H1 (cell line): ENCODE results near the gene KAT8. TPM values are rescaled to one million over a fixed set of nuclear protein-coding genes. Genes with fewer than 3 reads are reported as not detected.
A peak's percentile ranks its signal among the peaks of the same experiment; 100 is the strongest.

Source experiments
- CTCF ChIA-PET: fragments of 300-600 bp; sonication (Branson Sonifier 250); formaldehyde crosslinking; loops from one replicate; lab custom pipeline; 2021; ENCODE audit not compliant: partially characterized antibody; lab: Charles Lee
- POLR2A ChIA-PET: fragments of 300-600 bp; sonication (Branson Sonifier 250); formaldehyde crosslinking; loops from one replicate; lab custom pipeline; 2021; ENCODE audit warnings: inconsistent platforms; ENCODE audit not compliant: partially characterized antibody; lab: Charles Lee
- DNase-seq, 2 experiments: peaks; one replicate each; pipeline versions ENCODE4 v3.0.0 to v3.0.0-alpha.2; 2010 to 2022; ENCODE audit warnings: low spot score in 2 of 2, low read depth in 1 of 2, mixed read lengths in 1 of 2
- FAIRE-seq: peaks from 2 replicates; lab custom pipeline; 2011; peaks lifted over from hg19 to GRCh38; lab: Jason Lieb, UNC
- H2AFZ ChIP-seq: 2 replicates; pipeline ENCODE4 v1.8.1; 2012; ENCODE audit warnings: low read length, inconsistent platforms
- H2AK5ac ChIP-seq: 2 replicates; pipeline ENCODE4 v1.6.1; 2013; ENCODE audit warnings: low read depth, low read length
- H2BK120ac ChIP-seq: replicated peaks from 2 replicates; pipeline ENCODE3; 2013; ENCODE audit warnings: low read depth, low read length, inconsistent platforms
- H2BK12ac ChIP-seq: 2 replicates; pipeline ENCODE4 v1.6.1; 2013; ENCODE audit warnings: low read depth, low read length
- H2BK15ac ChIP-seq: 2 replicates; pipeline ENCODE4 v1.6.1; 2013; ENCODE audit warnings: low read length
- H2BK20ac ChIP-seq: 2 replicates; pipeline ENCODE4 v1.6.1; 2013; ENCODE audit warnings: low read length
- H2BK5ac ChIP-seq: 2 replicates; pipeline ENCODE4 v1.6.1; 2013; ENCODE audit warnings: low read depth, low read length
- H3K14ac ChIP-seq: 2 replicates; pipeline ENCODE4 v1.6.1; 2013; ENCODE audit warnings: inconsistent platforms; ENCODE audit not compliant: insufficient read length
- H3K18ac ChIP-seq: 2 replicates; pipeline ENCODE4 v1.6.1; 2013; ENCODE audit warnings: low read length; ENCODE audit errors: extremely low read depth
- H3K23ac ChIP-seq: 2 replicates; pipeline ENCODE4 v1.6.1; 2013; ENCODE audit warnings: inconsistent platforms; ENCODE audit not compliant: insufficient read length
- H3K23me2 ChIP-seq: 2 replicates; pipeline ENCODE4 v1.6.1; 2013; ENCODE audit warnings: low read depth, low read length
- H3K27ac ChIP-seq: 2 replicates; pipeline ENCODE4 v1.6.1; 2011; ENCODE audit warnings: low read depth, low read length, inconsistent platforms
- H3K27me3 ChIP-seq, 4 experiments: replicated peaks in 1 of 4; 1 replicate in 1 of 4; 2 replicates in 3 of 4; pipeline versions ENCODE4 v1.6.1 to v1.8.1; 2011 to 2013; ENCODE audit warnings: low read length in 3 of 4, mild to moderate bottlenecking in 3 of 4, inconsistent platforms in 2 of 4, mixed read lengths in 2 of 4, moderate library complexity in 1 of 4; ENCODE audit not compliant: control insufficient read depth in 3 of 4, insufficient read depth in 3 of 4; ENCODE audit errors: extremely low read depth in 1 of 4
- H3K36me3 ChIP-seq, 4 experiments: 2 replicates each; pipeline versions ENCODE4 v1.6.1 to v1.8.1; 2011 to 2013; ENCODE audit warnings: mild to moderate bottlenecking in 4 of 4, low read length in 3 of 4, moderate library complexity in 2 of 4, control low read depth in 1 of 4, inconsistent platforms in 1 of 4; ENCODE audit not compliant: insufficient read depth in 4 of 4, control insufficient read depth in 2 of 4
- H3K4ac ChIP-seq: replicated peaks from 2 replicates; pipeline ENCODE3; 2013; ENCODE audit warnings: low read length, low read depth, mixed read lengths, inconsistent platforms; ENCODE audit not compliant: insufficient read length
- H3K4me1 ChIP-seq, 4 experiments: replicated peaks in 1 of 4; 1 replicate in 1 of 4; 2 replicates in 3 of 4; pipeline versions ENCODE4 v1.6.1 to v1.8.1; 2011 to 2013; ENCODE audit warnings: low read length in 3 of 4, inconsistent platforms in 2 of 4, mixed read lengths in 1 of 4; ENCODE audit not compliant: insufficient read depth in 4 of 4, control insufficient read depth in 3 of 4
- H3K4me2 ChIP-seq, 2 experiments: 2 replicates each; pipeline versions ENCODE4 v1.6.1 to v1.8.1; 2011 to 2013; ENCODE audit warnings: low read depth in 2 of 2, low read length in 2 of 2, control low read depth in 1 of 2, inconsistent platforms in 1 of 2, mild to moderate bottlenecking in 1 of 2; ENCODE audit not compliant: insufficient read depth in 1 of 2
- H3K4me3 ChIP-seq, 4 experiments: fragments of 200-600, 300-600 bp in 1 of 4; sonication (generic), shearing (Covaris generic), sonication (Bioruptor Twin) in 1 of 4; 2 replicates each; pipeline versions ENCODE4 v1.5.1 to v1.8.1; 2011 to 2016; ENCODE audit warnings: low read length in 4 of 4, low read depth in 3 of 4, control low read depth in 2 of 4, inconsistent platforms in 2 of 4, mild to moderate bottlenecking in 2 of 4, mixed read lengths in 1 of 4, moderate library complexity in 1 of 4; ENCODE audit not compliant: insufficient read depth in 2 of 4; ENCODE audit errors: extremely low read depth in 1 of 4
- H3K56ac ChIP-seq: replicated peaks from 2 replicates; pipeline ENCODE3; 2013; ENCODE audit warnings: low read depth, mild to moderate bottlenecking, mixed read lengths, low read length, inconsistent platforms; ENCODE audit not compliant: insufficient read length
- H3K79me1 ChIP-seq: 2 replicates; pipeline ENCODE4 v1.6.1; 2013; ENCODE audit warnings: low read depth, low read length, control low read depth
- H3K79me2 ChIP-seq, 2 experiments: 2 replicates each; pipeline versions ENCODE4 v1.6.1 to v1.8.1; 2012 to 2013; ENCODE audit warnings: low read length in 2 of 2, mild to moderate bottlenecking in 2 of 2, inconsistent platforms in 1 of 2; ENCODE audit not compliant: insufficient read depth in 2 of 2, control insufficient read depth in 1 of 2
- H3K9ac ChIP-seq, 4 experiments: replicated peaks in 1 of 4; 1 replicate in 1 of 4; 2 replicates in 3 of 4; pipeline versions ENCODE4 v1.6.1 to v1.8.1; 2011 to 2013; ENCODE audit warnings: low read depth in 3 of 4, low read length in 3 of 4, control low read depth in 2 of 4, mild to moderate bottlenecking in 2 of 4, moderate library complexity in 2 of 4, inconsistent platforms in 1 of 4; ENCODE audit errors: extremely low read depth in 1 of 4
- H3K9me3 ChIP-seq, 2 experiments: 2 replicates each; pipeline versions ENCODE4 v1.6.1 to v1.8.1; 2012 to 2013; ENCODE audit warnings: mild to moderate bottlenecking in 2 of 2, moderate library complexity in 2 of 2, control low read depth in 1 of 2, inconsistent platforms in 1 of 2, low read depth in 1 of 2, low read length in 1 of 2, mixed read lengths in 1 of 2; ENCODE audit not compliant: insufficient read depth in 2 of 2
- H4K20me1 ChIP-seq, 2 experiments: replicated peaks in 1 of 2; 2 replicates each; pipeline versions ENCODE3 to v1.8.1; 2011 to 2013; ENCODE audit warnings: inconsistent platforms in 2 of 2, low read length in 2 of 2, mild to moderate bottlenecking in 1 of 2; ENCODE audit not compliant: insufficient read depth in 2 of 2, control insufficient read depth in 1 of 2
- H4K5ac ChIP-seq: 2 replicates; pipeline ENCODE4 v1.6.1; 2013; ENCODE audit warnings: low read length, low read depth, mixed read lengths, inconsistent platforms; ENCODE audit not compliant: insufficient read length
- H4K8ac ChIP-seq: 2 replicates; pipeline ENCODE4 v1.8.0; 2013; ENCODE audit warnings: mild to moderate bottlenecking, moderate library complexity, low read length, inconsistent platforms; ENCODE audit not compliant: insufficient read depth; ENCODE audit errors: extremely low read depth
- H4K91ac ChIP-seq: replicated peaks from 2 replicates; pipeline ENCODE3; 2013; ENCODE audit warnings: low read length, mixed read lengths, inconsistent platforms; ENCODE audit not compliant: insufficient read length
- CBX5 ChIP-seq: fragments of 300-800, 300-1000 bp; sonication (generic); IDR thresholded peaks from 2 replicates; pipeline ENCODE4 v1.7.1; 2016; ENCODE audit warnings: antibody characterized with exemption, low read length, low read depth
- CEBPB ChIP-seq: IDR thresholded peaks from 2 replicates; pipeline ENCODE4 v1.6.1; 2012; ENCODE audit warnings: low read depth, low read length
- HDAC6 ChIP-seq: IDR thresholded peaks from one replicate; pipeline ENCODE4 v1.7.1; 2012; ENCODE audit warnings: low read depth, mild to moderate bottlenecking, inconsistent platforms, low read length, moderate library complexity
- JUND ChIP-seq: IDR thresholded peaks from 2 replicates; pipeline ENCODE4 v1.6.1; 2011; ENCODE audit warnings: mild to moderate bottlenecking, improper control_type of control experiment, low read length
- WGBS, 2 experiments: shearing (Covaris generic) in 1 of 2; methylation state at CpG; one replicate each; pipeline versions ENCODE4 v1.1.6 to v1.1.7; 2013 to 2015; ENCODE audit warnings: low lambda C conversion rate in 2 of 2, mixed read lengths in 2 of 2, inconsistent platforms in 1 of 2, low coverage in 1 of 2, missing lambda C conversion rate in 1 of 2; ENCODE audit not compliant: insufficient replicate concordance in 2 of 2, insufficient coverage in 1 of 2, insufficient read length in 1 of 2; ENCODE audit errors: extremely low coverage in 1 of 2, missing lambda C conversion rate in 1 of 2; 5-methylcytosine and 5-hydroxymethylcytosine counted together
- polyA plus RNA-seq, 7 experiments: library from polyadenylated mRNA; depleted of rRNA in 3 of 7; stranded (reverse) in 5 of 7; unstranded in 2 of 7; fragments of >200 nt in 5 of 7; fragments of 200-250 nt in 2 of 7; gene quantifications; 1 replicate in 5 of 7; 2 replicates in 1 of 7; 4 replicates in 1 of 7; pipeline versions ENCODE4 v1.2.1 to v1.2.3, GENCODE V29; 2011 to 2013; ENCODE audit warnings: missing spikeins in 2 of 7, mixed read lengths in 2 of 7
- total RNA-seq: library from RNA; stranded (reverse); fragmentation: NEBNext Ultra II Directional; extraction: Animal tissue kit (Norgen Biotek cat#: 25700); gene quantifications from 2 replicates; pipeline ENCODE4 v1.2.1, GENCODE V29; 2021

The KAT8 gene
- total and polyA plus RNA-seq, 2 of the 8 experiments (the other 6 are each of a cell fraction or from before 2014, with no cell fraction given): 52.6 to 61.6 TPM

DNA sequence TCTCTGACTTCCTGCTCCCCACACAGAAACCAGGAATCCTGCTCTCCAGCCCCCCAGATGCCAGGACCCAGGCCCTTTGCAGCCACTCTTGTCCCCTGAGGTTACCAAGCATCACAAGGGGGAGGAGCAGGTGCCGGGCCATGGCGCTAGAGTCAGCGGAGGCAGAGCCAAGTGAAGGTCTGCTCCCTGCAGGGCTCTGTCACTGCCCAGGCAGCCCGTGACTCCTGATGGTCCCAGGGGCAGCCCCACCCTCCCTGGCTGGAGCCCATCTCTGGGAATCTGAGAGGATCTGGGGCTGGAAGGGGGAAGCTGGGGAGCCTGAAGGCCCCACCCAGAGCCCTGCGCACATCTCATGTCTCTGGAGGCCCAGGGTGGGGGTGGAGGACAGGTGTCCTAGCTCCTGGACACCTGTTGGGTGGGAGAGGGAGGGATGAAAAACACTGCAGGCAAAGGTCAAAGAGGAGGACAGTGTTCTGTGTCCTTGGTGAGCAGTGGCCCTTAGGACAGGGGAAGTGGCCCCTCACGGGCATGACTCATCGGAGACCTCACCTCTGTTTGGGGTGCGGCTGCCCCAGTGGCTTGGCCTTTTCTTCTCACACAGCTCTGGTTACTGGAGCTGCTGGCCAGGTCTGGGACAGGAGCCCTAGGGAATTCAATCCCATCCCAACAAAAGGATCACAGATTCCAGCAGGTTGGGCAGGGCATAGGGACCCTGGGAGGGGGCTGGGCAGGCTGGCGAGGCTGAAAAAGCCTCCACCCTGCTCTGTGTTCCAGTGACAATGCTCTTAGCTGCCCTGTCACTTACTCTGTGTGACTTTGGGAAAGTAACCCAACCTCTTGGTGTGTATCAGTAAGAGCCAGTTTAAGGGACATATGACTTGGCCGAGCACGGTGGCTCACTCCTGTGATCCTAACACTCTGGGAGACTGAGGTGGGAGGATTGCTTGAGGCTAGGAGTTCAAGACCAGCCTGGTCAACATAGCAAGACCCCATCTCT is 32.7 kb downstream of the KAT8 start, which contains the start of gene PRSS36:
TSS of gene PRSS36 (minus strand) at position 173 of the 997 bp plus-strand sequence. CDS start at position 142, 31 bp downstream.
- Histone ChIP-seq H4K5ac (no peak within 1 kb of the TSS), H3K27ac (no peak within 1 kb of the TSS), H3K14ac (no peak within 1 kb of the TSS), H3K4me3 (peak within 1 kb of the TSS in 1 of 4 experiments; percentile 59; a peak in 1 of 8 replicates), H3K18ac (peak within 1 kb of the TSS; percentile 19; the same call in 1 of the 2 replicates), H2BK5ac (peak within 1 kb of the TSS; percentile 26; the same call in 1 of the 2 replicates), H4K8ac (no peak within 1 kb of the TSS; the same call in 1 of the 2 replicates), H3K56ac (no peak within 1 kb of the TSS), H3K9me3 (no peaks in the 10 kb centered on the region), H3K23me2 (peaks cover 7% of the 10 kb centered on the region; the same call in 1 of the 2 replicates), H3K79me1 (no peaks in the 10 kb centered on the region), H4K91ac (no peak within 1 kb of the TSS), H4K20me1 (no peaks in the 10 kb centered on the region), H2BK120ac (no peak within 1 kb of the TSS), H3K79me2 (no peaks in the 10 kb centered on the region), H2BK15ac (peak within 1 kb of the TSS; percentile 81), H3K23ac (no peak within 1 kb of the TSS), H3K9ac (no peak within 1 kb of the TSS), H3K4me2 (peak within 1 kb of the TSS; percentile 57 to 77; a peak in 3 of 4 replicates), H2BK20ac (no peak within 1 kb of the TSS), H2AFZ (no peak within 1 kb of the TSS), H2AK5ac (no peak within 1 kb of the TSS; the same call in 1 of the 2 replicates), H3K4me1 (peaks cover 0 to 18% (median 4%) of the 10 kb centered on the region in 4 experiments; a peak in 5 of 7 replicates), H2BK12ac (0 out of 2 replicates have a peak within 1 kb of the TSS, but pooled peaks have one; percentile 53), H3K36me3 (no peaks in the 10 kb centered on the region), H3K4ac (no peak within 1 kb of the TSS), H3K27me3 (peaks cover 0 to 11% (median 5%) of the 10 kb centered on the region in 4 experiments; a peak in 4 of 7 replicates)
- TF ChIP-seq HDAC6 (no peak), CBX5 (no peak), CEBPB (no peak), JUND (0 out of 2 replicates have a peak, but pooled peaks have one; percentile 26)
- 87% methylated on average over 6 of the region's 11 CpGs; no CpG with 5 or more reads in 1 of the 2 experiments for WGBS, 2 experiments
- FAIRE-seq (no peak), DNase-seq (no peak)
- ChIA-PET CTCF (interaction anchor here (1.0 to 1.5 kb wide), 4 partner anchors 8 to 72 kb away, joined by 3 to 6 read pairs (median 4); no protein-coding TSS in a partner anchor), POLR2A (interaction anchor here (0.5 to 34.9 kb wide), 7 partner anchors 8 to 48 kb away, joined by 3 to 713 read pairs (median 5); partner anchors contain the start of genes BCKDK, FUS, KAT8 and PRSS8)
